Measurements from ENCODE around the gene PPFIA4.

Gene PPFIA4

DNA sequence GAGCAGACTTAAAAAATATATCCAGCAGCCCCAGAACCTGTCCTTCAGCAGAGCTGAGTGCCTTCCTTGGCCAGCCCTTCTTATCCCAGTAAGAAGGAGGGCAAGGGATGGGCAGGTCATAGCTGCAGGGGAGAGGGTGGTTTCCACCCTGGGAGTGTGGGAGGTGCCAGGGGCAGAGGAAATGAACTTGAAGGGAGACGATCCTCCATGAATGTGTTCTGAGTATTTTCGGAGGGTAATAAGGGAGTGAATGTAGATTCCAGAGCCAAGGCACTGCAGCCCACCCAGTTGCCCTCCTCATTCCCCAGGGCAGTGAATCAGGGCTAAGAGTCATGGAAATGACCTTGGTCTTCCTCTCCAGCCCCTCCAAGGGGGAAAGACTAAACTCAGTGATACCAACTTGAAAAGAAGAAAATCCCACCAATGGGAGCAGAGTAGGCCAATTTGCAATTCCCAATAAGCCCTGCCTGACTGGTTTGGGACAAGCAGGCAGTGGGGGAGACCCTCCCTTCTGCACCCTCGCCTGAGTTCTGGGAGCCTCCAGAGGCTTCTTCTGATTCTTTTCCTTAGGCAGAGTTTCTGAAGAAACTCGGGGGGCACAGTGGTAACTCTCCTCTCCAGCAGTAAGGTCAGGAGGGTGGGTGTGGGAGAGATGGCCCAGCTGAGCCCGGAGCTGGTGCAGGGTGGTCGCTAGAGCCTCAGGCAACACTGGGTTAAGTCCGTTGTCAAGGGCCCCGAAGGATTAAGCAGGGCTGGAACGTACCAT, 55.4 kb downstream of the PPFIA4 start:
- FAIRE-seq, result no peak
- no peak for DNase-seq (ENCODE audit: insufficient read length, low spot score)

DNA sequence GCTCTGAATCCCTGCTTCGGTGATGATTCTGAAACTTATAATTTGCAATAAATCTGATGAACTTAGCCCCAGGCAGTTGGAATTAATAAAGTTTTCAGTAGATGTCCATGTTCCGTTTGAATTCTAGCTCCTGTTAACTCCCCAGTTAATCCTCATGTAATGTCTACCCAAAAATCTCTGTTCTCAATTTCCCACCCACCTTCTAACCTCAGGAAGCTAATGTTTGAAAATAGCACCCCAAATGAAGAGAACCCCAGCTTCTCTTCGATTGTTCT, 55.9 kb downstream of the PPFIA4 start:
- FAIRE-seq (no peak), DNase-seq (ENCODE audit: insufficient read length, low spot score) (no peak)

DNA sequence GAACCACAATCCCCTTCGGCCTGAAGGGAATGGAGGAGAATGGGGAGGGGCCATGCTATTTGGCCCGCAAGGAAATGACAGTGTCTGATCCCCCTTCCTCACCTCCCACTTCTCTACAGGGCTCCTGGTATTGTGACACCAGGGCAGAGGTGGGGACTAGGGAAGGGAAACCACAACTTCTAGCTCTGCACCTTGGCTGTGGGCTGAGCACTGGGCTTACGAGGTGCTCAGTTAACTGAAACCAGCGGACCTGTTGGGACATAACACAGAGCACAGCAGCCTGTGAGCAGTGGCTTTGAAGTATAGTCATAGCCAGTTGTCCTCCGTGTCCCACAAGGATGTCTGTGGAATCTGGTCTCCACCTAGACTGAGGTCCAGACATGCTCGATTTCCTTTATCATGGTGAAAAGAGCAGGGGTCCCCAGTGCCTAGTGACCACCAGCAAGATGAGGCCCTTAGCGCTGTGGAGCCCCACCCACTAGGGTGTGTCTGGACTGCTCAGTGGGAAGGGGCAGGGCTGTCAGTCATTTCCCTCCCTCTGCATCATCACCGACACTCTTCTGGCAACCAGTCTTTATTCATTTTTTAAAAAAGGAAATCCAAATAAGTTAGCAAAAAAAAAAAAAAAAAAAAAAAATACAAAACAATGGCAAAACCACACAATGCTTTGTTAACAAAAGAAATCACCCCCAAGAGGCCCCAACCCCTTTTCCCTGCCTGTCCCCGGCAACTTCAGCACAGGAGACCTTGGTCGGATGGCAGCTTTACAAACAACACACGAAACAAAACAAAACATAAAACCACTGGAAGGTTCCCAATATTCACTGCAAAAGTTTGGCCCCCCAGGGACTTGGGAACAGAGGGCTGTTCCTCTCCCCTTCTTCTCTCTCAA, 56.5 kb downstream of the PPFIA4 start:
- no peak for FAIRE-seq
- no peak for DNase-seq (ENCODE audit: insufficient read length, low spot score)

DNA sequence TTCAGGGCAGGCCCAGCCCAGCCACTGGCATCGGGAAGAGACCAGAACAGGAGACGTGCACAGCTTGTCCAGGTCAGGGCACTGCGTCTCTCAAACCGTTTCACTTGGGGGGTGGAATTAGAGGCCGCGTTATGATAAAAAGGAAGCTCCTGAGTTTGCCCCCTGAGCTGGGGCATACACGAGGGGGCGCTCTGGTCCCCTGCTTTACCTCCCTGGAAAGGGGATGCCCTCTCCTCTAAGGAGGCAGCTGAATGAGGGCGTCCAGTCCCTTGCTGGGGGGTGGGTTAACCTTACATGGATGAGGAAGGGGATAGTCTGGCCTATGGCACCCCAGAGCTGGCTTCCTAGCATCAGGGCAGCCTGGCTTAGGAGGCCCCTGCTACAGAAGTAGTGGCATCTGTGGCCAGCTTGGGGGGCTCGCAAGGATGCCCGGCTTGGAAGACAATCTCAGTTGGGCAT, 57.2 kb downstream of the PPFIA4 start:
- FAIRE-seq, result no peak
- no peak for DNase-seq (ENCODE audit: insufficient read length, low spot score)

DNA sequence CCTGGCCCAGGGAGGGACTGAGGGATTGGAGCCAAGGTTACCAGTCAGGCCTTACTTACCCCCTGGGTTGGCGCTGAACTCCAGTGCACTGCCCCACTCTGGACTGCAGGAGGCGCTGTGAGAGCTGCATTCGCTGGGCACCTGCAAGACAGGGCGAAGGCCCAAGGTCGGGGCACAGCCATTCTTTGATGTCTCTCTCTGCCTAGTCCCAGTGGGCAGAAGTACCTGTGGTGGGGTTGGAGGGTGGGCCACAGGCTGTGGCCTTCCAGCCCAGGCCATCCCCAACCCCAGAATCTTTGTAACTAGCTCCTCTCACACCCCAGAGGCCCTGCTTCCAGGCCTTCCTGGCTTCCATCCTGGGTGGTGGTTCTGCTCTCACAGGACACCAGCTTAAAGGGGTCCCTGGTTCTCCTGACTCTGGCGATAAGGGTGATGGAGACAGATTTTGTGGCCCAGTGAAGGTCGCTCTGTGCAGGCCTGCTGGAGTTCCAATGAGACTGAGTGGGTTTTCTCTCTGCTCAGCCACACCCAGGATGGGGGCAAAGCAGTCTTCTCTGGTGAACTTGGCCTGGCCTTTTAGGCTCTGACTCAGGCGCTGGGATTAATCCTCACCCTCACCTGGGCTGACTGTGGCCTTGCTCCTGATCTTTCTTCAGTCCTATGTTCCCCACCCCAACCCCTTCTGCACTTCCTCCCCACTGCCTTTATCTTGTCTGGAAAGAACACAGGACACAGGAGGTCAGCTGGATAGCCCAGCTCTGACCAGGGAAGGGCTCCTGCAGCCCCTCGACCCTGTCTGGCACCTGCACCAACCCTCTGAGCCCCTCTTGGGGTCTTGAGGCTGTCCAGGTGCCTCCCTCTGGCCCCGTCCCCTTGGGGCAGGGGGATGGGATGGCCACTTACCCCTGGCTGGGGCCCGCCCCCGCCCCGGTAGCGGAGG, 58.6 kb downstream of the PPFIA4 start:
- DNase-seq (ENCODE audit: insufficient read length, low spot score) (no peak), FAIRE-seq (no peak)

DNA sequence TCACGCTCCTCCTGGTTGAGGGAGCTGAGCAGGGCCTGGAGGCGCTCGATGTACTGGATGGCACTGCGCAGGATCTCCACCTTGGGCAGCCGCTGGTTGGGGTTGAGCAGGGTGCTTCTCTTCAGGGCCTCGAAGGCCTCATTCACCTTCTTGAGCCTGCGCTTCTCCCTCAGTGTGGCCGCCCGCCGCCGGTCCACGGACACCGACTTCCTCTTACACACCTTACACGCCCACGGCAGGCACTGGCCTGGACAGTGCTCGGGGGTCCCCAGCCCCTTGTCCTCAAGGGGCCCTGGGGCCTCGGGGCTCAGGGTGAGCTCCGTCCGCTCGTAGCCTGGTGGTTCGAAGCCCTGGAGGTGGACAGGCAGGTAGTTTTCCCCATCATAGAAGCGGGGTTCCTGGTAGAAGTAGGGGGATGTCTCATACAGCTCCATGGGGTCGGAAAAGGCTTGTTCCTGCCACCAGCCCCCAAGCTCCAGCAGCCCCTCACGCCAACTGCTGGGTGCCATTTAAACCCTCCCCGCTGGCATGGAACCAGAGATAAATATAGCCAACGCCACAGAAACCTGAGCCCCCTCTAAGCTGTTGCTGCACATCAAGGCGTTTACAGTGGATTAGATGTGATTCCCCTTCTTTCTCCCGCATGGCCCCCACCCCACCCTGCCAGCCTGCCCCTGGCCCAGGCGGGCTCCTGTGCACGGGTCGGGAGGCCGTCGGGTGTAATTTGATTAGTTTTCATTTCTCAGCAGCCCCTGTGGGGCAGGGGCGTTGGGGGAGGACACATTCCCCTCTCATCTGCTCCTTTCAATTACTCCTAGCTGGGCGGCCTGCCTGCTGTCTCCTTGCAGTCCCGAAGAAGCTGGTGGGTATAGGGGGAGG, 59.5 kb downstream of the PPFIA4 start, which contains the start of gene MYOG:
MYOG (minus strand) TSS at position 485 of the 879 bp plus-strand sequence; CDS start at position 434, 51 bp downstream.
- DNase-seq (ENCODE audit: insufficient read length, low spot score), result no peak
- FAIRE-seq, result no peak

DNA sequence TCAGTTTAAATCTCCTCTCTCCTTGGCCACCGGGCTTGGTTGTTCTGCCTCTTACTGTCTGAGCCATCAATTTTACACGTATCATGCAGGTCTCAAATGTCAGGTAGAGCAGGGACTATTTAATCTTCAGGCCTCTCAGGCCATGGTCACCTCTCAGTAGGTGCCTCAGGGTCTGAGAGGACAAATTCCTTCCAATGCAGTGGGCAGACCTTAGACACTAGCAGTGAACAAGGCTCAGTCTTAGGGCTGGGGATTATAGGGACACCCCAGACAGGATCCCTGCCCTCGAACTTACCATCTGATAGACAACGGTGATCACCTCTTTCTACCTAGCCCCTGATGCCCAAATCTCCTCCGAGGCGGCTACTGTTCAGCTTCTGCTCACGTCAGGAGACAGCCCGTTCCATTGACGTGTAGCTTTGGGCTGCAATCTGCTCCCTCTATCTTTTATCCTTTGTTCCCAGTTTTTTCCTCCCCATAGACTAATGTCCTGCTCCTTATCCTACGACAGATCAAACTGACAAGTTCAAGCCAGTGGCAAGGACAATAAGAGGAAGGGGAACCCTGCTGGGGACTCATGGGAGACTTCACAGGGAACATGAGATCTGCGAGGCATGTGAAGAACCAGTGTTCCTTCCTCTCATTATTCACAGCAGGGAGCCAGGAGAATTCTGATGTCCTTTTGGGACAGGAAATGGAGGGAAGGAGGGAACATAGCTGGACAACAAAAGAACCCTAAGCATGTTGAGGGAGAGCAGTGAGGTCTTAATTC, 60.9 kb downstream of the PPFIA4 start:
- DNase-seq (ENCODE audit: insufficient read length, low spot score) (no peak), FAIRE-seq (no peak)

DNA sequence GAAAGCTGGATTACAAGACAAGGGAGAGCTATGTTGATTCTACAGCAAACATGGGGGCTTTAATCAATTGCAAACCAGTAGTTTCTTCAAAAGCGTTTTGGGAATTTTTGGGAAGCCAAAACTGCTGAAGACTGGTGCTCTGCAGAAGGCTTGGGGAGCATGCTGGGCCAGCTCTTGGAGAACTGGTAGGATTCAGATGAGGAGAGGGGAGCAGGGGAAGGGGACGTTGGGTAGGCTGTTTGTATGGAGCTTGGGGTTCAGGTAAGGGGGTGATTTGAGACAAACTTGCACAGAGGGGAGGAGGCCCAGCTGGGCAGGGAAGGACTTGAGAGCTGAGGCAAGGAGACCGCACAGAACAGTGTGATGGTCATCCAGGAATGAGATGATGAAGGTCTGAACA, 62.1 kb downstream of the PPFIA4 start:
- DNase-seq (ENCODE audit: insufficient read length, low spot score) (no peak), FAIRE-seq (no peak)

DNA sequence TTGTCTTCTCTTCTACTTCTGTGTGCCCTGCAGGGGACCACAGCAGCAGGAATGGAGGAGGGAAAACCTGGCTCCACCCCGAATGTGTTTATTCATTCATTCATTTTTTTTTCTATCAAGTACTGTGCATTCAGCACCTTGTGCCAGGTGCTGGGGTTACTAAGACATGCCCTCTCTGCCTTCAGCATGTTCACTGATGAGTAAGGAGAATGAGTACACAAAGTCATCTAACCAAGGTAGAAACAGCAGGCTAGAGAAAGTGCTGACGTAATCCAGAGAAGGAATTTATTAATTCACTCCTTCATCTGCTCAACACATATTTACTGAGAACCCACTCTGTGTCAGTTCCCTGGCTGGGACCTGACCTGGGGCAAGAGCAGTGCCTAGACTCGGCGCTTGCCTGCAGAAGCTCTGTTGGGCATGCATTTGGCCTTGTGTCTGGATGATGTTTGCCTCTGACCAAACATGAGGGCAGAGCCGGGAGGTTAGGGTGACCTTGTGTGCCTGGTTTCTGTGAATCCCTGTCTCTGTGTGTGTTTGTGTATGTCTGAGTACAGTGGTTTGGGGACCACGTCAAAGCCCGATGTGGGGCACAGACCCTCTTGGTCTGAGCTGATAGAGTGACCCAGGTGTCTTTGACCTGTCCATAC, 62.8 kb downstream of the PPFIA4 start:
- FAIRE-seq, result no peak

DNA sequence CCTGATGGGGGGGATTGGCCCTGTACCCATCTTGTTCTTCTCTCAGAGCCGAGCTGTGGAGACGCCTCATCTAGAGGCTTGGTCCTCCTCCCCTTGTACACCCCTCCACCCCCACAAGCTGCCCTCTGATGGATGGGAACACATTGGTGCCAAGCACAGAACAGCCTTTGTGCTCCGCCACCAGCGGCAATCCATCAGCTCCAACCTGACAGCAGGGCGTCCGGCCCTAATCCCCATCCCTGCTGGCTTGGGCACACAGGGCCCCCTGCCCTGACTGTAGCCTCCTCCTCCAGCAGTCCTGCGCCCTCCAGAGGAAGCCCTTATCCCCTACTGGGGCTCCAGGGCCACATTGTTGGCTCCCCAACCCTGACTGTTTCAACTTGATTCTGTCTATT, 63.4 kb downstream of the PPFIA4 start:
- FAIRE-seq (no peak), DNase-seq (ENCODE audit: insufficient read length, low spot score) (no peak)

More for the DNA sequence above, 62.8 kb downstream of the PPFIA4 start:
- DNase-seq (ENCODE audit: insufficient read length, low spot score), result no peak

DNA sequence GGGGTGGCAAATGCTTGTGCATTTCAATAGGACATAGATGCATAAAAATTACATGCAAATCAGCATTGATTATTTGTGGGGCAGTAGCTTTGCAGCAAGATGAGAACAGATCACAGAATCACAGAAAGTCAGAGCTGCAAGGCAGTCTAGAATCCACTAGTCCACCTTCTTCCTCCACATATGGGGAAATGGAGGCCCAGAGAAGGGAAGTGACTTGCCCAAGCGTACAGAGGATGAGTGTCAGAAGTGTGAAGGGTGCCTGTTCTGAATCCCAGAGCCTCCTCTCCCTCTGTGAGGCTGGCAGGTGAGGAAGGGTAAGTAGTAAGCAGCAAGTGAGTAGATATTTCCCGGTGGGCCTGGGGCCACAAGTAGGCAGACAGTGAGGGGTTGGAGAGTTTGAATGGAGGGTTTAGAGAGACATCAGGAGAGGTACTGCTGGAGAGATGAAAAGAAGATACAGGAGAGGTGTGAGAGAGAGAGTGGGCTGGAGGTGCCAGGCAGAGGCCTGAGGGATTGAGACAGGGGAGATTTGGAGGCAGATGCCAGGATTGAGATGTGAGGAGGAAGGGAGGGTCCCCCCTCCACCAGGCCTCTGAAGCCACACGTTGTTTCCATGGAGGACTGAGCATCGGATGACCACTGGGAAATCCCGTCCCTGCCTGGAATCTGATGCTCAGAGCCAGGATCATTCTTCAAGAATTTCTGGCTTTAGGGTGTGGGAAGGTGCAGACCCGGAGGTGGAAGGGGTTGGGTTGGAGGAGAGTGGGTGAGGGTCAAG, 64.3 kb downstream of the PPFIA4 start:
- FAIRE-seq (no peak), DNase-seq (ENCODE audit: insufficient read length, low spot score) (no peak)

DNA sequence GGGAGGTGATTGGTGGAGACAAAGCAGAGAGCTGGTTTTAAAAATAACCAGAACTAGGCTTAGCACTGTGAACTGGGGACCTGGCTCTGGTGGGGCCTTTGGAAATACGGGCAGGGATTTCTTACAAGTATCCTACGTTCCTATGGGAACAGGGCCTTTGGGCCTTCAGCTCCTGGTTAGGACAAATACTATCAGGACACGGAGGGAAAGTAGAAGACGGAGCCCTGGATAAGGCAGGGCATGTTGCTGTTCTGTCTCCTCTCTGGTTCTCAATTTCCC, 64.8 kb downstream of the PPFIA4 start:
- no peak for DNase-seq (ENCODE audit: insufficient read length, low spot score)
- no peak for FAIRE-seq

DNA sequence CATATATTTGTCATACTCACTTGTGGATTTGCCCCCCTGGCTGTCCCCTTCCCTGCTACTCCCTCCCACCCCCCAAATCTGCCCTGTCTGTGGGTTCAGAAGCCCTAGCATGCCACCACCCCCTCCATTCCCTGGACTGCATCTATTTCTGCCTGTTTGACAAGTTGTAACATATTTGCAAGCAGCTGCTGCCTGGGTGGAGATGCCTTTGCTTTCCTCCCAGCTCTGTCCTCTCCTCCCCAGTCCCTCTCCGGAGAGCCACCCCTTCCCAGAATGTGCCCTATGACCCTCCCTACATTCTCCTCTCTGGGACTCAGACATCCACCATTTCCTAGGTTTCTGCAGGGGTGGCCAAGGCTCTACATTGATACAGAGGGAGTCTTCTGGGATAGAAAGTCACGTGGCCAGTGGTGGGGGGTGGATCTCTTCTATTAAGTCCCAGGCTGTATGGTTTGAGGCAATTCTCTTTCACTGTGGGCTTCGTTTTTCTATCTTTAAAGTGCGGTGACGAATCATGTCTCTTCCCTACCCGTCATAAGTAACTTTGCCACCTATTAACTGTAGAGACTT, 65.6 kb downstream of the PPFIA4 start:
- FAIRE-seq, result no peak
- no peak for DNase-seq (ENCODE audit: insufficient read length, low spot score)

DNA sequence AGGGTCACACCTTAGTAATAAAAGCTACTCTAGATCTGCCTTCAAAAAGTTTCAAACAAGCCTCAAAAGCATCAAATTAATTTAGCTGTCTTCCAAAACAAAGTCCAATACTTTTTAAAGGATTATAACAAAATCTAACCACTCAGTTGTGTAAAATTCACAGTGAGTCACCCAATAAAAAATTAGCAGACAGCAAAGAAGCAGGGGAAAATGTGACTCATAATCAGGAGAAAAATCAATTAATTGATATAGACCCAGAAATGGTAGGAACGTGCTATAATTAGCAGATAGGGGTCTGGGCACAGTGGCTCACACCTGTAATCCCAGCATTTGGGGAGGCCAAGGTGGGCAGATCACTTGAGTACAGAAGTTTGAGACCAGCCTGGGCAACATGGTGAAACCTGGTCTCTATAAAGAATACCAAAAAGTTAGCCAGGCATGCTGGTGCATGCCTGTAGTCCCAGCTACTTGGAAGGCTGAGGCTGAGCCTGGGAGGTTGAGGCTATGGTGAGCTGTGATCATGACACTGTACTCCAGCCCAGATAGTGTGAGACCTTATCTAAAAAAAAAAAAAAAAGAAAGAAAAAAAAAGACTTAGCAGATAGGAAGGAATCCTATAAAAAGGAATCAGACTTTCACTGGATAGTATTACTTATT, 67.6 kb downstream of the PPFIA4 start:
- no peak for DNase-seq (ENCODE audit: insufficient read length, low spot score)
- no peak for FAIRE-seq

DNA sequence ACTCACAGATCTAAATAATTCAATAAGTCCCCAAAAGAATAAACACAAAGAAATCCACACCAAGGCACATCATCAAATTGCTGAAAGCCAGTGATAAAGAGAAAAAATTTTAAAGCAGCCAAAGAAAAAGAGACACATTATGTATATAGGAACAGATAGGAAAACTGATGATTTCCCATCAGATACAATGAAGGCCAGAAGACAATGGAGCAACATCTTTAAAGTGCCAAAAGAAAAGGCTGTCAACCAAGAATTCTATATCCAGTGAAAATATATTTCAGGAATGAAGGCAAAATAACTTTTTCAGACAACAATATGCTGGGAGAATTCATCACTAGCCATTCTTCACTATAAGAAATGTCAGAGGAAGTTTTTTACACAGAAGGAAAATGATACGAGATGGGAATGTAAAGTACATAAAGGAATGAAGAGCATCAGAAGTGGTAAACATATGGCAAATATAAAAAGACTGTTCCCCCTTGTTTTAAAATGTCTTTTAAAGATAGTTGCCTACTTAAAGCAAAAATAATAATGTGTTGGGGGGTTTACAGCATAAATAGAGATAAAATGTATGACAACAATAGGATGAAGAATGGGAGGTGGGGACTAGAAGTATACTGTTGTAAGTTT, 68.9 kb downstream of the PPFIA4 start:
- no peak for DNase-seq (ENCODE audit: insufficient read length, low spot score)
- FAIRE-seq, result no peak

DNA sequence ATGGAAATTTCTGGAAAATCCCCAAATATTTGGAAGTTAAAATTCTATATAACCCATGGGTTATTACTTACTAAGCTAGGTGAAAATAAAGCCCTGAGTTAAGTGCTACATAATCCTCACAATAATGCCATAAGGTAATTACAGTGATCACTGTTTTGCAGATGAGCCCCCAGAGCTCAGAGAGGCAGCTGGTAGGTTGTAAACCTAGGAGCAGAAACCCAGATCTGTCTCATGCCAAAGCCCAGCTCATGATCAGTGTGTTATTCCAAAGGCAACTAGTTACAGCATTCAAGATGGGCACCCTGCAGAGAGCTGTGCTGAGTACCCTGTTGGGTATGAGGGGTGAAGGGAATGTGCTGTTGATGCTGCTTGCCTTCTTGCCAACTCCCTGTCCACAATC, 70.3 kb downstream of the PPFIA4 start:
- DNase-seq (ENCODE audit: insufficient read length, low spot score) (no peak), FAIRE-seq (no peak)

DNA sequence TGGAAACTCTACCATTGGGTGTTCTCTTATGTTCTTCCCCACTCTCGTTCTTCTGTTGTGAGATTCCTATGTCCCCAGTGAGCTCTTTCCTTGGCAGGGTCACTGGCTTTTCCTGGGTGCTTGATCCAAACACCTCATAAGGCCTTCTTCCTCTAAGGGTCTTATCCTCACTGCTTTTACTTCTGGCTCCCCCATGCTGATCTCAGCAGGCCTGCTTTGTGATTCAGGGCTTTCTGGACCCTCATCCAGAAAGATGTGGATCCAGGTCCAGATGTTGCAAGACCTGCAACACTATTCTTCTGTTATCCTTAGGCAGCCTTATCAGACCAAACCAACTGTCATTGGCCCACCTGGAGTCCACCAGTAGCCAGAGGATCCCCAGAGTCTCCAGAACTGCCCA, 70.7 kb downstream of the PPFIA4 start:
- DNase-seq (ENCODE audit: insufficient read length, low spot score) (no peak), FAIRE-seq (no peak)
